ENCODE results near the gene TEX28.
"Not testable (repeated sequence)": the region's sequence is repeated elsewhere in the genome, so short reads cannot be mapped to it uniquely, and the experiment has no call there.

Gene TEX28

GRCh38 chrX:154294791-154295574, at the start of gene TEX28:
TEX28 (minus strand) TSS chrX:154295124; CDS start chrX:154292117, 3,007 bp downstream.
- Histone ChIP-seq H3K4me3 (ENCODE audit: low read depth in 1 of 2, low read length in 2 of 2) (no peak within 1 kb of the TSS), H3K9me3 (ENCODE audit: control insufficient read depth in 1 of 2, low read length in 2 of 2) (no peaks in the 10 kb centered on the region), H3K27ac (ENCODE audit: low read length) (no peak within 1 kb of the TSS), H3K4me1 (ENCODE audit: control insufficient read depth in 1 of 2, insufficient read depth in 2 of 2, low read length in 2 of 2) (no peaks in the 10 kb centered on the region), H3K27me3 (ENCODE audit: low read depth, low read length) (no peaks in the 10 kb centered on the region), H3K36me3 (ENCODE audit: control insufficient read depth in 1 of 2, insufficient read depth in 2 of 2, low read length in 2 of 2) (no peaks in the 10 kb centered on the region)

- not testable (repeated sequence) for H3K27me3 ChIP-seq (ENCODE audit: low read depth, low read length); H3K27ac ChIP-seq (ENCODE audit: low read length); H3K9me3 ChIP-seq (ENCODE audit: control insufficient read depth in 1 of 2, low read length in 2 of 2); H3K4me3 ChIP-seq (ENCODE audit: low read depth in 1 of 2, low read length in 2 of 2); H3K4me1 ChIP-seq (ENCODE audit: control insufficient read depth in 1 of 2, insufficient read depth in 2 of 2, low read length in 2 of 2); H3K36me3 ChIP-seq (ENCODE audit: control insufficient read depth in 1 of 2, insufficient read depth in 2 of 2, low read length in 2 of 2)
These were observed 48.7 kb upstream of the TEX28 start for GRCh38 chrX:154343620-154344019.

GRCh38 chrX:154343063-154343462, 48.1 kb upstream of the TEX28 start:
- not testable (repeated sequence) for H3K4me3 ChIP-seq (ENCODE audit: low read depth in 1 of 2, low read length in 2 of 2); H3K27ac ChIP-seq (ENCODE audit: low read length); H3K36me3 ChIP-seq (ENCODE audit: control insufficient read depth in 1 of 2, insufficient read depth in 2 of 2, low read length in 2 of 2); H3K9me3 ChIP-seq (ENCODE audit: control insufficient read depth in 1 of 2, low read length in 2 of 2); H3K27me3 ChIP-seq (ENCODE audit: low read depth, low read length); H3K4me1 ChIP-seq (ENCODE audit: control insufficient read depth in 1 of 2, insufficient read depth in 2 of 2, low read length in 2 of 2)

- not testable (repeated sequence) for H3K27ac ChIP-seq (ENCODE audit: low read length)
These were observed 46.7 kb upstream of the TEX28 start for GRCh38 chrX:154341399-154342298.

GRCh38 chrX:154334496-154334895, 39.6 kb upstream of the TEX28 start:
- H3K36me3 ChIP-seq (ENCODE audit: control insufficient read depth in 1 of 2, insufficient read depth in 2 of 2, low read length in 2 of 2) = no peaks in the 10 kb centered on the region
- H3K4me1 ChIP-seq (ENCODE audit: control insufficient read depth in 1 of 2, insufficient read depth in 2 of 2, low read length in 2 of 2) = no peaks in the 10 kb centered on the region
- H3K4me3 ChIP-seq (ENCODE audit: low read depth in 1 of 2, low read length in 2 of 2) = no peak overlapping the region
- no peaks in the 10 kb centered on the region for H3K27me3 ChIP-seq (ENCODE audit: low read depth, low read length)
- no peaks in the 10 kb centered on the region for H3K9me3 ChIP-seq (ENCODE audit: control insufficient read depth in 1 of 2, low read length in 2 of 2)
- no peak overlapping the region for H3K27ac ChIP-seq (ENCODE audit: low read length)

More at GRCh38 chrX:154341399-154342298, 46.7 kb upstream of the TEX28 start:
- not testable (repeated sequence) for H3K4me3 ChIP-seq (ENCODE audit: low read depth in 1 of 2, low read length in 2 of 2); H3K9me3 ChIP-seq (ENCODE audit: control insufficient read depth in 1 of 2, low read length in 2 of 2); H3K27me3 ChIP-seq (ENCODE audit: low read depth, low read length); H3K4me1 ChIP-seq (ENCODE audit: control insufficient read depth in 1 of 2, insufficient read depth in 2 of 2, low read length in 2 of 2); H3K36me3 ChIP-seq (ENCODE audit: control insufficient read depth in 1 of 2, insufficient read depth in 2 of 2, low read length in 2 of 2)

GRCh38 chrX:154333837-154334271, 38.9 kb upstream of the TEX28 start:
- H3K9me3 ChIP-seq (ENCODE audit: control insufficient read depth in 1 of 2, low read length in 2 of 2) = no peaks in the 10 kb centered on the region
- H3K27ac ChIP-seq (ENCODE audit: low read length) = no peak overlapping the region
- H3K4me1 ChIP-seq (ENCODE audit: control insufficient read depth in 1 of 2, insufficient read depth in 2 of 2, low read length in 2 of 2) = no peaks in the 10 kb centered on the region
- no peaks in the 10 kb centered on the region for H3K27me3 ChIP-seq (ENCODE audit: low read depth, low read length)
- H3K36me3 ChIP-seq (ENCODE audit: control insufficient read depth in 1 of 2, insufficient read depth in 2 of 2, low read length in 2 of 2) = no peaks in the 10 kb centered on the region
- no peak overlapping the region for H3K4me3 ChIP-seq (ENCODE audit: low read depth in 1 of 2, low read length in 2 of 2)

- Histone ChIP-seq H3K27me3 (ENCODE audit: low read depth, low read length) (no peaks in the 10 kb centered on the region), H3K36me3 (ENCODE audit: control insufficient read depth in 1 of 2, insufficient read depth in 2 of 2, low read length in 2 of 2) (no peaks in the 10 kb centered on the region), H3K27ac (ENCODE audit: low read length) (no peak overlapping the region), H3K4me1 (ENCODE audit: control insufficient read depth in 1 of 2, insufficient read depth in 2 of 2, low read length in 2 of 2) (no peaks in the 10 kb centered on the region), H3K4me3 (ENCODE audit: low read depth in 1 of 2, low read length in 2 of 2) (no peak overlapping the region), H3K9me3 (ENCODE audit: control insufficient read depth in 1 of 2, low read length in 2 of 2) (no peaks in the 10 kb centered on the region)
These were observed 38.2 kb upstream of the TEX28 start for GRCh38 chrX:154333116-154333515.

GRCh38 chrX:154332561-154332960, 37.6 kb upstream of the TEX28 start:
- Histone ChIP-seq H3K27ac (ENCODE audit: low read length) (no peak overlapping the region), H3K4me1 (ENCODE audit: control insufficient read depth in 1 of 2, insufficient read depth in 2 of 2, low read length in 2 of 2) (no peaks in the 10 kb centered on the region), H3K27me3 (ENCODE audit: low read depth, low read length) (no peaks in the 10 kb centered on the region), H3K9me3 (ENCODE audit: control insufficient read depth in 1 of 2, low read length in 2 of 2) (no peaks in the 10 kb centered on the region), H3K4me3 (ENCODE audit: low read depth in 1 of 2, low read length in 2 of 2) (no peak overlapping the region), H3K36me3 (ENCODE audit: control insufficient read depth in 1 of 2, insufficient read depth in 2 of 2, low read length in 2 of 2) (no peaks in the 10 kb centered on the region)

GRCh38 chrX:154329294-154329693, 34.4 kb upstream of the TEX28 start:
- no peaks in the 10 kb centered on the region for H3K36me3 ChIP-seq (ENCODE audit: control insufficient read depth in 1 of 2, insufficient read depth in 2 of 2, low read length in 2 of 2)
- H3K27ac ChIP-seq (ENCODE audit: low read length) = no peak overlapping the region
- peaks cover 0 to 8% of the 10 kb centered on the region in 2 donors for H3K4me1 ChIP-seq (ENCODE audit: control insufficient read depth in 1 of 2, insufficient read depth in 2 of 2, low read length in 2 of 2)
- no peaks in the 10 kb centered on the region for H3K9me3 ChIP-seq (ENCODE audit: control insufficient read depth in 1 of 2, low read length in 2 of 2)
- H3K4me3 ChIP-seq (ENCODE audit: low read depth in 1 of 2, low read length in 2 of 2) = no peak overlapping the region
- no peaks in the 10 kb centered on the region for H3K27me3 ChIP-seq (ENCODE audit: low read depth, low read length)

GRCh38 chrX:154328646-154329045, 33.7 kb upstream of the TEX28 start:
- Histone ChIP-seq H3K27me3 (ENCODE audit: low read depth, low read length) (no peaks in the 10 kb centered on the region), H3K27ac (ENCODE audit: low read length) (no peak overlapping the region), H3K4me3 (ENCODE audit: low read depth in 1 of 2, low read length in 2 of 2) (no peak overlapping the region), H3K9me3 (ENCODE audit: control insufficient read depth in 1 of 2, low read length in 2 of 2) (no peaks in the 10 kb centered on the region), H3K36me3 (ENCODE audit: control insufficient read depth in 1 of 2, insufficient read depth in 2 of 2, low read length in 2 of 2) (no peaks in the 10 kb centered on the region), H3K4me1 (ENCODE audit: control insufficient read depth in 1 of 2, insufficient read depth in 2 of 2, low read length in 2 of 2) (peaks cover 0 to 8% of the 10 kb centered on the region in 2 donors)

- H3K9me3 ChIP-seq (ENCODE audit: control insufficient read depth in 1 of 2, low read length in 2 of 2) = no peaks in the 10 kb centered on the region
- no peak overlapping the region for H3K27ac ChIP-seq (ENCODE audit: low read length)
- H3K36me3 ChIP-seq (ENCODE audit: control insufficient read depth in 1 of 2, insufficient read depth in 2 of 2, low read length in 2 of 2) = no peaks in the 10 kb centered on the region
- H3K4me3 ChIP-seq (ENCODE audit: low read depth in 1 of 2, low read length in 2 of 2) = no peak overlapping the region
- no peaks in the 10 kb centered on the region for H3K27me3 ChIP-seq (ENCODE audit: low read depth, low read length)
- H3K4me1 ChIP-seq (ENCODE audit: control insufficient read depth in 1 of 2, insufficient read depth in 2 of 2, low read length in 2 of 2) = peaks cover 0 to 8% of the 10 kb centered on the region in 2 donors
These were observed 32.3 kb upstream of the TEX28 start for GRCh38 chrX:154327038-154327820.

All from muscle layer of duodenum (tissue), 2 donors.